ENCODE data around the gene NET1.

DNA sequence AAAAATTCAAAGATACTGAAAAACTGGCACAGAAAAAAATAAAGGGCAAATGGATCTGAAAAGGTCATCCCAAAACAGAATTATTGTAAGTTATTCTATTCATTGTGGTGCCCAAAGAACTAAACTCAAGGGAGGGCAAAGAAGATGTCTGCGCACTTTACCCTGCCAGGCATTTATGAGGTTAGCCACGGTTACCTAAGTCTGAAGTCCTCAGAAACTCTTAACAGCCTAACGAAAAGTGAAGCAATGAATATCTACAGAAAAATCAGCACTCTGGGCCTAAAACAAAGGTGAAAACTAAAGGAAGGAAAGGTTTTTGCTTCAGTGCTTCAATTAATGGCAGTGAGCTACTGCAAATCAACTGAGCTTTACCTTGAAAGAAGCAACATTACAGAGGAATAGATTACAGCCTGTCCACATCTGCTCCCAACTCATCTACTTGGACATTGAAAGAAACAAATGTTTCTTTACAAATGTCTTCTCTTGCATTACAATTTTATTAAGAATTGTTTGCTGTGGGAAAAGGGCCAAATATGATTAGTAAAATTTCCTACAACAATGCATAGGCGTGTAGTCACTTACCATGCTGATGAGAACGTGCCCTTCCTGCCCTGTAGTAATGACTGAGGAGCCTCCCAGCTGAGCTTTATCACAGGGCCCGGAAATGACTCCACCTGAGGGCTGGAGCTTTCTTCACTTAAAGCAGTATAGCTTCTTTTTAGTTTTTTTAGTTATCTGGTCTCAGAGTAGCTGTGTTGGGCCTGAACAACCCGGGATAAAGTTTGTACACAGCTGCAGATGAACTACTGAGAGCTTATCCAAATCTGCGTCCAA lies 7.9 kb upstream of the NET1 start, which contains the start of gene TUBAL3:
- TF ChIP-seq, protein P1, sequence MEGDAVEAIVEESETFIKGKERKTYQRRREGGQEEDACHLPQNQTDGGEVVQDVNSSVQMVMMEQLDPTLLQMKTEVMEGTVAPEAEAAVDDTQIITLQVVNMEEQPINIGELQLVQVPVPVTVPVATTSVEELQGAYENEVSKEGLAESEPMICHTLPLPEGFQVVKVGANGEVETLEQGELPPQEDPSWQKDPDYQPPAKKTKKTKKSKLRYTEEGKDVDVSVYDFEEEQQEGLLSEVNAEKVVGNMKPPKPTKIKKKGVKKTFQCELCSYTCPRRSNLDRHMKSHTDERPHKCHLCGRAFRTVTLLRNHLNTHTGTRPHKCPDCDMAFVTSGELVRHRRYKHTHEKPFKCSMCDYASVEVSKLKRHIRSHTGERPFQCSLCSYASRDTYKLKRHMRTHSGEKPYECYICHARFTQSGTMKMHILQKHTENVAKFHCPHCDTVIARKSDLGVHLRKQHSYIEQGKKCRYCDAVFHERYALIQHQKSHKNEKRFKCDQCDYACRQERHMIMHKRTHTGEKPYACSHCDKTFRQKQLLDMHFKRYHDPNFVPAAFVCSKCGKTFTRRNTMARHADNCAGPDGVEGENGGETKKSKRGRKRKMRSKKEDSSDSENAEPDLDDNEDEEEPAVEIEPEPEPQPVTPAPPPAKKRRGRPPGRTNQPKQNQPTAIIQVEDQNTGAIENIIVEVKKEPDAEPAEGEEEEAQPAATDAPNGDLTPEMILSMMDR (IDR thresholded peaks at IDR 0.05): no peak
- TF ChIP-seq EZH2phosphoT487 (IDR thresholded peaks at IDR 0.05): no peak

Measured in neural progenitor cell (in vitro differentiated cells).